Lower leg skin (tissue), 4 donors: ENCODE results near the gene RFNG. TPM values are rescaled to one million over a fixed set of nuclear protein-coding genes. Genes with fewer than 3 reads are reported as not detected.

ENCODE experiments used
- DNase-seq, 2 donors: peaks; one replicate each; pipeline ENCODE4 v3.0.0-alpha.2; 2019; ENCODE audit warnings: low spot score in 2 of 2
- H3K4me3 ChIP-seq: fragments of 200-600 bp; sonication (generic); 2 replicates; pipeline ENCODE4 v1.5.1; 2017; ENCODE audit warnings: mild to moderate bottlenecking, low read depth; ENCODE audit not compliant: poor library complexity, severe bottlenecking
- CTCF ChIP-seq, 3 donors: fragments of 450-650 bp; IDR thresholded peaks; one replicate each; pipeline ENCODE4 v1.5.1; 2016; ENCODE audit warnings: antibody characterized with exemption in 3 of 3, mild to moderate bottlenecking in 3 of 3, moderate library complexity in 2 of 3
- POLR2A ChIP-seq, 2 donors: fragments of 450-650 bp; IDR thresholded peaks; one replicate each; pipeline ENCODE4 v1.6.1; 2016 to 2017; ENCODE audit warnings: antibody characterized with exemption in 2 of 2, mild to moderate bottlenecking in 1 of 2, moderate library complexity in 1 of 2
- WGBS, 2 donors: methylation state at CpG; one replicate each; pipeline ENCODE4 v1.1.5; 2018; 5-methylcytosine and 5-hydroxymethylcytosine counted together
- intact Hi-C: fragments of 100-400 bp; cut with DNase I; formaldehyde crosslinking; loops from one replicate; pipeline ENCODE4 v1.15.0; 2023; ENCODE audit warnings: low total_unique reads
- total RNA-seq, 4 donors: library from RNA; depleted of rRNA; stranded (reverse); fragments of >200 nt; gene quantifications; one replicate each; pipeline ENCODE4 v1.1.0, GENCODE V29; 2016

Gene RFNG
- total RNA-seq, 4 donors from 2014 or later, result 44.8 to 83.7 (median 50.9) TPM

- no peak overlapping the region for H3K4me3 ChIP-seq
- intact Hi-C loops, result no loop called here
- TF ChIP-seq POLR2A (IDR thresholded peaks at IDR 0.05) (no peak), CTCF (IDR thresholded peaks at IDR 0.05) (no peak)
- 82 to 87% methylated on average over 21 to 27 of the region's 34 CpGs for WGBS, 2 donors
- no peak for DNase-seq
These were observed 9.7 kb upstream of the RFNG start for GRCh38 chr17:82061047-82061925.

DNA sequence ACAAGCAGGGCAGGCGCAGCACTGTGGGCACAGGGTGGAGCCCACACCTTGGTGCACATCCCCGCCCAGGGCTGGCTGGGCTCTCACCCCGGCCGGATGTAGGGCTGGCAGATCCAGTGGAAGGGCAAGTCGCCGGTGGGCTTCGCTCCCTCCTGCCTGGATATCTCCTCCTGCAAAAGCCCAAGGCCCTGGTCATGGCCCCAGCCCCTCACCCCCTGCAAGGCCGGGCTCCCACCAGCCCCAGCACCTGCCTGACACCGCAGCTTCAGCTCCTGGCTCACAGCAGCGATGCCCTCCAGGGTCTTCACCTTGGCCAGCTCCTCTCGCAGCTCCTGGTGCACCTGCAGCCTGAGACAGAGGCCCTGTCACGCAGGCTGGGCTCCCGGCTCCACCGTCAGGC, 9.0 kb upstream of the RFNG start:
- intact Hi-C loops, result no loop called here
- no peak for DNase-seq

DNA sequence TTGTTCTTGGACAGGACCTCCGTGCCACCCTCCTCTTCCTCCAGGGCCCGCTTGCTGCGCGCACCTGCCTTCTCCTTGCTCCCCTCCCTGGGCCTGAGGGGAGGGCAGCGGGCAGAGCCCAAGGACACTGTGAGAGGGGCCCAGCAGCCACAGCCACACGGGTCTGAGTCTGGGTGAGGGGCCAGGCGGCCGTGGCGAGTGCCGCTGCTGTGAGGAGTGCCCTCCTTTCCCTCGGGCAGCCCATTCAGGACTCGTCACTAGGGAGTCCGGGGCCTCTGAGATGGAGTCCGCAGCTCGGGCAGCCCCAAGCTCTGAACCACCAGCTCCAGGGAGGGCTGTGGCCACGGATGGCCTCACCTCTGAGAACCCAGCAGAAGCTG, 8.4 kb upstream of the RFNG start:
- TF ChIP-seq POLR2A (IDR thresholded peaks at IDR 0.05) (no peak), CTCF (IDR thresholded peaks at IDR 0.05) (no peak)
- no peak for DNase-seq
- intact Hi-C loops, result no loop called here
- H3K4me3 ChIP-seq, result no peak overlapping the region
- WGBS, 2 donors, result 81 to 82% methylated on average over 16 of the region's 16 CpGs

More for the DNA sequence above, 9.0 kb upstream of the RFNG start:
- WGBS, 2 donors, result 92 to 93% methylated on average over 3 to 14 of the region's 14 CpGs
- H3K4me3 ChIP-seq, result no peak overlapping the region
- no peak for TF ChIP-seq CTCF (IDR thresholded peaks at IDR 0.05)
- TF ChIP-seq POLR2A (IDR thresholded peaks at IDR 0.05), result no peak

GRCh38 chr17:82059272-82060000, 7.8 kb upstream of the RFNG start:
- no peak overlapping the region for H3K4me3 ChIP-seq
- WGBS, 2 donors, result 72 to 79% methylated on average over 13 to 17 of the region's 19 CpGs
- intact Hi-C loops, result no loop called here
- TF ChIP-seq POLR2A (IDR thresholded peaks at IDR 0.05) (no peak), CTCF (IDR thresholded peaks at IDR 0.05) (no peak)
- no peak for DNase-seq

GRCh38 chr17:82058855-82059249, 7.2 kb upstream of the RFNG start:
- TF ChIP-seq CTCF (IDR thresholded peaks at IDR 0.05), result no peak
- no peak for TF ChIP-seq POLR2A (IDR thresholded peaks at IDR 0.05)
- intact Hi-C loops, result no loop called here
- no peak overlapping the region for H3K4me3 ChIP-seq
- no peak for DNase-seq
- WGBS, 2 donors, result 81 to 86% methylated on average over 10 of the region's 10 CpGs
